ENCODE results near the gene CBX5.

CBX5 gene

DNA sequence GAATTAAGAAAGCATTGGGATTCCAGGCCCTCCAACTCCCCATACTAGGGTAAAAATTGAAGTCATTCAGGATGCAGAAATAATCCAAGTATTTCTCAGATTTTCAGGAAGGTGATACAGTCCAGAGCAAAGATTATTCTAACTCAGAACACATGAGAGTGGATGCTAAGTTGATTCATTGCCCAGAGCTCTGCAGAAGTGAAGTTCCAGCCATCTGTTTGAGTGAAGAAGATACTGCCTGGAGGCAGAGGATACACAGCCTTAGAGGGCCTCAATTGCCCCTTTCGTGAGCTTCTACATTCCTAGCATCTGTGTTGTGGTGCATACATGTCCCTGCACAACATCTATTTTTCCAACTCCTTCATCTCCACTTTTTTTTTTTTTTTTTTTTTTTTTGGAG is 54.3 kb downstream of the CBX5 start:
- no peak for DNase-seq (ENCODE audit: low read depth in 2 of 2)

DNA sequence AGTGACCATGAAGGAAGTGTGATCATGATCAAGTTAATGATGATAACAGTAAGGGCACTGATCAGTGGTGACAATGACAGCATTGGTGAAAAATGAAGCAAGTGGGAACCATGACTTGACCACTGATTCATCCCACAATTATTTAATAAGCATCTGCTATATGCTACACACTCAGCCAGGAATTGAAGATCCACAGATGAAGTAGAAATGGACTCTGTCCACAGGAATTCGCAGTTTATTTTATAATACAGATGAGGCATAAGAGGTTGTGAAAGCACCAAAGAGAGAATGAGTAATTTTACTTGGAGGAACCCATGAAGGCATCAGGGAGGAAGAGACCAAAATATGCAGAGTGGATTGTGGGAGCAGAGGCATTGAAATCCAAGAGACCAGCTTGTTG is 57.3 kb downstream of the CBX5 start:
- DNase-seq (ENCODE audit: low read depth in 2 of 2) = no peak

DNA sequence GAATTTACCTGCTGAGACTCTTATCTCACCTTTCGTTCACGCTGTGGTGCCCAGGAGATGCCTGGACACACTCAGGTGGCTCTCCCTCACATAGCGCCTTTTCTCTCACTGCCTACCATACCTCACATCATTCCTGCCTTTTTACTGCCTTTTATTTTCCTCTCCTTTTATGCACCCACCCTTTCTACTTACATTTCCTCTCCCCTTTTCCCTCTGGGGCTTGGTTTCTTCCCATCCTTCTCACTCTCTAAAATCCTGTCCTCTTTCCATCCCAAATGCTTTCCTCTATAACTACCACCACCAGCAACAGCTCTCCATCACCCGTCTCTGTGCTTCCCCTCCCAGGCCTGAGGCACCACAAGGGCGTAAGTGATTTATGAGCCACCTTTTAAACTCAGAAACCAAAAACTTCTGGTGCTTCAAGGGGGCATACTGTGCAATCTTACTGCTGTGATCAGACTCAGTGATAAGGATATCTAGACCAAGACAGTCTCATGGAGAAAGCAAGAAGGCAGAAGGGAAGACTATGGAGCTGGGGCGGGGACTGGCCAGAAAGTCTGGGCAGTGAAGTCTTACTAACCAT is 58.4 kb downstream of the CBX5 start:
- no peak for DNase-seq (ENCODE audit: low read depth in 2 of 2)

GRCh38 chr12:54220567-54220966 is 59.4 kb downstream of the CBX5 start:
- DNase-seq (ENCODE audit: low read depth in 2 of 2) = no peak

GRCh38 chr12:54220092-54220557 is 59.8 kb downstream of the CBX5 start:
- DNase-seq (ENCODE audit: low read depth in 2 of 2) = peak in 1 of 2 donors; percentile 31

DNA sequence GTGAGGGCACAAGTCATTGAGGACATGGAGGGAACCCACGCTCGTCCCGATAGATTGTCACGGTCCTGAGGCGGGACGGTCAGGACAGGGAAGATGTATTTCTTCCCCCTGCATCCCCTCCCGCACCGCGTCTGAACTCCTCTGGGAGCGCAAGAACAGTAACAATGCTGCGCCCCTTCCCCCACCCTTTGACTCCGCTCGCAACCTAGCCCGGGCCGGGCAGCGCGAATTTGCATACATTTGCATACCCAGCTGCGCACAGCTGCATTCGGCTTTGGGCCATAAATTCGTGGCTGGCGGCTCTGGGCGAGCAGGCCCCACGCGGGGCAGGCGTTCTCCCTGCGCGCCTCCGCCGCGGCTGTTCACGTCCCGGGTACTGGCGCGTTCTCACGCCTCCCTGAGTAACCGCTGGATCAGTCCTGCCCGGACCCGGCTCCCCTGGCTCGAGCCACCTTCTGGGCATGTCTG is 62.1 kb downstream of the CBX5 start:
- no peak for DNase-seq (ENCODE audit: low read depth in 2 of 2)

DNA sequence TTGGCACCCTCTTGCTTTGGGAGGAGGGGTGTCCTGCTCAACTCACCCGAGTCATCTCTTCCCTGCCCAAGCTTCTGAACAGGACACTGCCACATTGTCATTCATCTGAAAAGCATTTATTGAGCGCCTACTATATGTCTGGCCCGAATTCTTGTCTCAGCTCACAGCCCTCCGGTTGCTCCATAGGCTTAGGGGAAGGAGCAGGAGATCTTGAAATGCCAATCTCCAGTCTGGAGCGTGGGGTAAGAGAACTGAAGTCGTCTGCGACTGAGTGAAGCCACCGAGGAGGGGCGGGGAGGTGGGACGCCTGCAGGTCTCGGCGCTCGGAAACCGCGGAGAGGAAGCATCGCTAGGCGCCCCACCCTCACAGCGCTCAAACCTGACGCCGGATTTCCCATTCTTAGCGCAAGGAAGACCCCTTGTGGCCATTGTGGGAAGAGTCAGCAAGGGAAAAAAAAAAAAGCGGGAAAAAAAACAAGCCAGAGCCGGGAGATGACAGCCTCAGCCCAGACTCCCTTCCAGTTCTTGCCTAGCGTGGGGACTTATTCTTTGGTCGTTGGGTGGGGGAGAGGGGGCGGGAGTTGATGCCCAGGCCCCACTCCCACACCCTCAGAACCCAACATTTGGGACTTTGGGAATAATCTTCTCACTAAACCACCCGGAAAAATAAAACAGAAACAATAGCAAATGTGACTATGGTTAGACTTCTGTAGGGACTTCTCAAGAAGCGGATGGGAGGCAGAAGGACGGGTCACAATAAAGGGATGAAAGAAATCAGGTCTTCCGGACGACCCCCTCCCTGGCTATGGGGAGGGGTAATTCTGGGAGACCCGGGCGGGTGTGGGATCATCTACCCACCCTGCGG is 62.9 kb downstream of the CBX5 start:
- DNase-seq (ENCODE audit: low read depth in 2 of 2) = peak; percentile 49 to 70

DNA sequence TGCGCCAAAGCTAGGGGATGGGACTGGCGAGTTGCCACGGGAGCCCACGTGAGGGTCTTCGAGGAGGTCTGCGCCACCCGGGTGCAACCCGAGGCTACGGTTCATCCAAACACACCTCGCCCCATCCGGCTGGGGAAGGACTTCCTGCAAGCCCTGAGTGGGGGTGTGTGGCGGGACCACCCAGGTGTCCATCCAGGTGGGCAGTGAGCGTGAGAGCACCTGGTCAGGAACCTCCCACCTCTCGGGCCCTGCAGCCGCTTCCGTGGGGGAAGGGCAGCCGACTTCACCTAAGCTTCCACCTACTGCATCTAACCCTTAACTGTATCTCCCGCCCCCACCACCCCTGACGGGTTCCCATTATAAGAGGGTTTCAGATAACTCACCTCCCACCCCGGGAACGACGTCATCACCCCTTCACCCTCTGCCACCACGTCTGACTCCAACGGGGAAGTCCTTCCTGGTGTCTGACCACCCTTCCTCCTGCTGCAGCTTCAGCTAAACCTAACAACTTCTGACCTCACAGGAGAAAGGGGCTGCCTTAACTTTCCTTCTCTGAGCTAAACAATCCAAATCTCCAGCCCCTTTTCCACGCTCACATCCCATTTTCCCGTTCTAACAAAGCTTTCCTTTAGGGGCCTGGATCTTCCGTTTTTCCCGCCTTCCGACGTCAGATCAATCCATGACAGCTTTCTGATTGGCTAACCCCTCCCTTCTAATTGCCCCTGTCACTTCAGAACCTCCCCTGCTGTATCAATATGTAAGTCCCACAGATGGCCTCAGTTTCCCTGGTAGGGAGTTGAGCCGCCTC is 63.7 kb downstream of the CBX5 start:
- no peak for DNase-seq (ENCODE audit: low read depth in 2 of 2)

DNA sequence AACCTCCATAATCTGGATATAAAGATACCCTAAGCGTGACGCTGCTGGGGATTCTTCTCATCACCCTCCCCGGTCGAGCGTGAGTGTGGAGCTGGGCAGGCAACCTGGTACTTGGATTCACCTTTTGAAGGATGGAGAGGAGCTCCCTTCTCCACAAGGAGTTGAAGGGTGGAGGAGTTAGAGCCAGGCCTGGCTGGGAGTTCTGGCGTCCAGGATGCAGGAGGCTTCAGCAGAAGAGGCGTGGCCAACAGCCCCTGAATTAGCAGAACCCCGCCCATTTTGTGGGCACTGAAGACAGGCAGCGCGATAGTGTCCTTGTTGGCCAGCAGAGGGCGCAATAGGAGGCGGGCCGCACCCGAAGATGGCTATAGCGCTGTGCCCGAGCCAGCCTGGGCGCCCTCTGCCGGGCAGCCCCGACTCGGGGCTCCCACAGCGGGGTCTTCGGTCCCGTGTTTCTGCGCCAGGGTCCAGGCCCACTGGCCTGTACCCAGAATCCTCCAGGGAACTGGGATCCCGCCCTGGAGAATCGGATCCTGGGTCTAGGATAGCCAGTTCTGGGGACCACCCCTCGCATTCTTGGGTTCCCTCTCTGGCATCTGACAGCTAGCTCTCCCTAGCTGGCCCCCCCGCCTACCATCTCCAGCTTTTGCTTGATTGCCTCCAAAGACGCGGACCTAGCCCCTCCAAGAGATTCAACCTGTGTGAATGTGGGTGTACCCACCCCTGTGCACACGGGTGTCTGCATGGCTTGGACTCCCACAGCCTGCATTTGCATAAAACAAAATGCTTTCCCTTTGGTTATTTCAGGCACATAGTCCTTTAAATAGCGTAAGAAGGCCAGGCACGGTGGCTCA is 65.1 kb downstream of the CBX5 start:
- peak; percentile 70 to 76 for DNase-seq (ENCODE audit: low read depth in 2 of 2)

DNA sequence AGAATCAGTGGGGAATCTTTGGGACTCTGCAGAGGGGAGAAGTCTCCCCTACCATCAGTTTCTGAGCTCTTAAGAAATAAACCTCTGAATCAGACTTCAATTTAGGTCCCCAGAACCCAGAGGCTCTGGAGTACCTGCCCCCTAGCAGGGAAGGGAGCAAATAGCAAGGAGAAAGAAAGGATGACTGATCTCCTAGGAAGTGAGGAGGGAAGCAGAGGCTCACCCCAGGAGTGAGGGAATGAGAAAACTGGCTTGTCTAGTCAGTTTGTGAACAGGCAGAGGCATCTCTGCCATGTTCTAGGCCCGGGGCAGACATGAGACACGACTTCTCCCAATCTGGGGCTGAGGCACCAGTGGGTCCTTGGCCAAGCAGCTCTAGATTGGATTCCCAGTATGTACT is 66.8 kb downstream of the CBX5 start:
- no peak for DNase-seq (ENCODE audit: low read depth in 2 of 2)

GRCh38 chr12:54211920-54212319 is 68.0 kb downstream of the CBX5 start:
- no peak for DNase-seq (ENCODE audit: low read depth in 2 of 2)

DNA sequence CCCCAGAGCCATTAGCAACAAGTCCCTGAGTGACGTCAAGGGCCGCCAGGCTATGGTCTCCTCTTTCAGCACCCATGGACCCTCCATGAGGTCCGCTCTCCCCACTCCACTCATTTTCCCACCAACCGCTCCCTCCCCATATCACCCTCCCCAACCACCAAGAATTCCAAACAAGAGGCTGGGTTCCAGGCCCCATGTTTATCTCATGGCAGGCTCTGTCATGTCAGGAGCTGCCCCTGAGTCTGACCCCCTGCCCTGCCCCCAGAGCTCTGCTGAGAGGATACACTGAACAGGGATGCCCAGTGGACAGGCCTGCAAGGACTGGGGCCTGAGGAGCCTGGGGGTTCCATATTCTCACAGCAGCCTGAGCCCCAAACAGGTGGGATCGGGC is 69.5 kb downstream of the CBX5 start:
- DNase-seq (ENCODE audit: low read depth in 2 of 2) = no peak

- no peak for DNase-seq (ENCODE audit: low read depth in 2 of 2)
These were observed 71.3 kb downstream of the CBX5 start for GRCh38 chr12:54208591-54208990.

DNA sequence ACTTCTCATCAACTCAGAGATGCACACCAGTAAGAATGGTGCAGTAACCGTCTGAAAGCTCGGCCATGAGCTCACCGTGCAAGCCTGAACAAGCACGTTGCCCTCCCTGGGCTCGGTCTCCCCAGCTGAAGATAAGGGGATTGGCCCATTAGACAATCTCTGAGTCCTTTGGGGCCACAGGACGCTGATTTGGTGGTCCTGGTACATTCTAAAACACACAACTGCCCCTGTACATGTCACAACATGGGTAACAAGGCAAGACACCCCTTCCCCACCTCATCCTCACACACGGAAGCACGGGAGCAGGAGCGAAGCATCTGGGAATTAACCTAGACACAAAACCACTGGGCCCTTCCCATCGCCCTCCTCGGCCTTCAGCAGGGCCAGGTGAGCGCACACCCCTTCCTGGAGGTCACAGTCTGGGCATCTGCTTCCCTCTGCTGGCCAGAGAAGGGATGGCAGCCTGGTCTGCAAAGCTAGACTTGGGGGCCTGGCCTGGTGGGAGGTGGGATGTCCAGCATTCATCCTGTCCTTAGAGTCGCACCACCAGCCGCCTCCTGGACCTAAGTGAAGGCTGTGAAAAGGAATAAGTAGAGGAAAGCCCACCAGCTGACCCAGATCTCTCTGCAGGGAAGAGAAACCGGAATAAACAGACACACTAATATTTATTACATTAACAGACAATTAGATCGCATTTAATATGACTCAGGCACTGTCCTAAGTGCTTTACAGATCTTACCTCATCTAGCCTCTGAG is 72.2 kb downstream of the CBX5 start:
- DNase-seq (ENCODE audit: low read depth in 2 of 2) = peak; percentile 58 to 72

DNA sequence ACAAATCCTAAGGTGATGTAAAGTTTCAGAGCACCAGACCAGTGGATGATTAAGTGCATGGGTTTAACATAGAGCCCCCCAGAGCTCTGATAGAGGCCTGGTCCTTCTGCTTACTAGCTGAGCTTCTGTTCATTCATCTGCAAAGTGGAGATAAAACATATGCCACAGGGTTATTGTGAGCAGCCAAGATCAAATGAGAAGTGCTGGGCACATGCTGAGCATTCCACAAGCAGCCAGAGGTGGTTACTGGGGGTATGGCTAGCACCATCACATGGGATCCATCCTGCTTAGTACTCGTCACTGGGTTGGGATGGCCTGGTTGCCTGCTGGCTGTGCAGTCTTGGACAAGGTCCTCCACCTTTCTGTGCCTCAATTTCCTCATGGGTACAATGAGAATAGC is 73.1 kb downstream of the CBX5 start:
- DNase-seq (ENCODE audit: low read depth in 2 of 2) = no peak

DNA sequence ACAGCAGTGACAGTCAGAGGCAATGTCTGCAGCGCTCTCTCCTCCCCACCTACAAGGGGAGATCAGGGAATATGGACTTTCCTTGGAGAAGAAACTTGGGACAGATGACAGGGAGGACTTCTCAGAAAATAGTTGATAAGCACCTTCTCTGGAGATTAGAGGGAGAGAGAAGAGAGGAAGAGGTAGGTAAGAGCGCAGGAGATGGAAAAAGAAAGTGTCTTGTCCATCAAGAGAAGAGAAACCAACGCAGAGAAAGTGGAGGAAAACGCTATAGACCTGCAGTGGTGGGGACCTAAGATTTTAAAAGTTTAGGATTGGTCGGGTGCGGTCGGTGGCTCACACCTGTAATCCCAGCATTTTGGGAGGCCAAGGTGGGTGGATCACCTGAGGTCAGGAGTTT is 75.6 kb downstream of the CBX5 start:
- DNase-seq (ENCODE audit: low read depth in 2 of 2) = no peak

- peak in 1 of 2 donors; percentile 37 for DNase-seq (ENCODE audit: low read depth in 2 of 2)
These were observed 78.7 kb downstream of the CBX5 start for GRCh38 chr12:54201001-54201794.

DNA sequence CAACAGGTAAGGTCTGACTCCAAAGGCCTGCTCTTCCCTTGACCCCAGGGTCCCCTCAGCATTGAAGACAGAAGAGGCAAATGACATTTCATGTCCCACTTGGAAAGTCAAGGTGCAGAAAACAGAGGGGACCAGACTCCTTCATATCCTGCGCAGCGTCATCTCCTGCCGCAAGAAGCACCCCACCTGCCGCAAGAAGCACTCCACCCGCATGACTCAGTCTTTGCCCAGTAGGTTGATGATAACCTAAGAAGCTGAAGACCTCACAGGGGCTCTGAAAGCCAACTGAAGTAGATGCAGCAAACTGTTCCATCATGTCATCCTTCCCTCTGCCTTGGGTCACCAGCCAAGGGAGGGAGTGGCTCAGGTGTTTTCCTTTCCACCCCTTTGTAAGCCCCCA is 79.5 kb downstream of the CBX5 start:
- DNase-seq (ENCODE audit: low read depth in 2 of 2) = no peak

DNA sequence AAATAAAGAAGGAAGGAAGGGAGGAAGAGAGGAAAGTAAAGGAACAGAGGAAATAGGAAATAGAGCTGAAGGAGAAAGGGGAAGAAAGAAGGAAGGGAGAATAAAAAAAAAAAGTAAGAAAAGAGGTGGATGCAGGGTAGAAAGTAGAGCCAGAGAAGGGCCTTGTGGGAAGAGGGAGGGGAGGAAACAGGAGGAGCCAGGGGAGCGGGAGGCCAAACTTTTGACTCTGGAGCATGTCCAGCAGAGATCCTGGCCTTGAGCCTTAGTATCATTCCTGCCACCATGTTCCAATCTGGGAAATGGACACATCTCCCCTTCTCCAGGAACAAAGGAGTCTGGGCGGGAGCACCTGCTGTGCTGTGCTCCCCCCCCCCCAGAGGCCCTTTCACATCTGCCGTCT is 80.0 kb downstream of the CBX5 start:
- no peak for DNase-seq (ENCODE audit: low read depth in 2 of 2)

DNA sequence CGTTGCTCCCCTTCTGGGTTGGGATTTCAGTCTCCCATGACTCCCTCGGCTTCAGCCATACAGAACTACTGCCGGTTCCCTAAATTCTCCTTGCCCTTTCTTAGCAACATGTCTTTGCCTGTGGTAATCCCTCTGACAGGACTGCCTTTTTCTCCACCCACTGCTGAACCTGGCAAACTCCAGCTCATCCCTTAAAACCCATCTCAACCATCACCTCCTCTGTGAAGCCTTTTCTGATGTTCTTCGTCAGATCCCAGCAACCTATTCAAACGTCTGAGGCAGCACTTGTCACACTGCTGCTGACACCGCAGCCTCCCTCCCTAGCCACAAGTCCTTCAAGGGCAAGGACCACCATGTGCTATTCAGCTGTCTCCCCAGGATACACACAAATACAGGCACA is 80.9 kb downstream of the CBX5 start:
- DNase-seq (ENCODE audit: low read depth in 2 of 2) = no peak
